ENCODE results near the gene FREM3.
A peak's percentile ranks its signal among the peaks of the same experiment; 100 is the strongest.

FREM3 gene

DNA sequence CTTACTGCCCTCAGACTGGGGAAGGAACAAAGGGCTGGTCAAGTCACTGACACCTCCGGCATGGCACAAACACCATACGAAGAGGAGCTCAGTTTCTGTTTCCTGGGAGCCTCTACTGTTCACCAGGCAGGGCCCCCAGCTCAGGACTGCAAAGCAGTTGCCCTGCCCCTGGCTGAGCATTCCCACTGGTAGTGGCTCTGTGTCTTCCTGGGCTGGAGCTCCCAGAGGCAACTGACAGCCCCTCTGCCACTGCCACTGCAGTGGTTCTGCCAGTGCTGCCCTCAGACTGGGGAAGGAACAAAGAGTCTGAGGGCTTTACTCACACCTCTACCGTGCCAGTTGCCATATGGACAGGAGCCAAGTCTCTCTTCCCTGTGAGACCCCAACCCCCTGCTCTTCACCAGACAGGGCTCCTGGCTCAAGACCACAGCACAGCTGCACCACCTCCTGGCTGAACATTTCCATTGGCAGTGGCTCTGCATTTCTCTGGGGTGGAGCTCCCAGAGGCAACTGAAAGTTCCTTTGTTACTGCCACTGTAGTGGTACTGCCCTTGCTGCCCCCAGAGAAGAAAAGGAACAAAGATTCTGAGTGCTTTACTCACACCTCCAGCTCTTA lies 119.0 kb downstream of the FREM3 start:
- in situ Hi-C loops (cut with HindIII; ENCODE audit: low sequenced_read_pairs), result no loop called here
- TF ChIP-seq, protein P1, sequence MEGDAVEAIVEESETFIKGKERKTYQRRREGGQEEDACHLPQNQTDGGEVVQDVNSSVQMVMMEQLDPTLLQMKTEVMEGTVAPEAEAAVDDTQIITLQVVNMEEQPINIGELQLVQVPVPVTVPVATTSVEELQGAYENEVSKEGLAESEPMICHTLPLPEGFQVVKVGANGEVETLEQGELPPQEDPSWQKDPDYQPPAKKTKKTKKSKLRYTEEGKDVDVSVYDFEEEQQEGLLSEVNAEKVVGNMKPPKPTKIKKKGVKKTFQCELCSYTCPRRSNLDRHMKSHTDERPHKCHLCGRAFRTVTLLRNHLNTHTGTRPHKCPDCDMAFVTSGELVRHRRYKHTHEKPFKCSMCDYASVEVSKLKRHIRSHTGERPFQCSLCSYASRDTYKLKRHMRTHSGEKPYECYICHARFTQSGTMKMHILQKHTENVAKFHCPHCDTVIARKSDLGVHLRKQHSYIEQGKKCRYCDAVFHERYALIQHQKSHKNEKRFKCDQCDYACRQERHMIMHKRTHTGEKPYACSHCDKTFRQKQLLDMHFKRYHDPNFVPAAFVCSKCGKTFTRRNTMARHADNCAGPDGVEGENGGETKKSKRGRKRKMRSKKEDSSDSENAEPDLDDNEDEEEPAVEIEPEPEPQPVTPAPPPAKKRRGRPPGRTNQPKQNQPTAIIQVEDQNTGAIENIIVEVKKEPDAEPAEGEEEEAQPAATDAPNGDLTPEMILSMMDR (IDR thresholded peaks at IDR 0.05; ENCODE audit: low read depth, low read length, missing control alignments), result no peak
- no peak for DNase-seq (ENCODE audit: low read depth)
- H3K4me3 ChIP-seq (ENCODE audit: low read depth, low read length), result no peak overlapping the region

DNA sequence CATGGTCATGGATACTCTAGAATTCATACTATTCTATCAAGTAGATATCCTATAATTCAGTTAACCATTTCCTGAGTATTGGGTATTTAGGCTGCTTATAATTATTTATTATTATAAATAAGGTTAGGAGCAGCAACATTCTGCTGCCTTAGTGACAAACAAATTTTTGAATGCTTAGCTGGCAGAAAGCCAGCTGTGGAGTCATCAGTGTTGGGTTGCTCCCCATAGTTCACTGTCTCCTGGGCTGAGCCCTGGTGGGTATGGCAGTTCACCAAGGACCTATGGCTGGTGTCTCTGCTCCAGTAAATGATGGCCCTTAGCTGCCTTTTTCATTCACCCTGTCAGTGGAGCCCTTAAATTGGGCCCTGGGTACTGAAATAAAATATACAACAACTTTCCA lies 125.1 kb downstream of the FREM3 start:
- H3K4me3 ChIP-seq (ENCODE audit: low read depth, low read length), result no peak overlapping the region
- DNase-seq (ENCODE audit: low read depth), result no peak
- in situ Hi-C loops (cut with HindIII; ENCODE audit: low sequenced_read_pairs), result no loop called here
- TF ChIP-seq, protein P1 (IDR thresholded peaks at IDR 0.05; ENCODE audit: low read depth, low read length, missing control alignments), result no peak

DNA sequence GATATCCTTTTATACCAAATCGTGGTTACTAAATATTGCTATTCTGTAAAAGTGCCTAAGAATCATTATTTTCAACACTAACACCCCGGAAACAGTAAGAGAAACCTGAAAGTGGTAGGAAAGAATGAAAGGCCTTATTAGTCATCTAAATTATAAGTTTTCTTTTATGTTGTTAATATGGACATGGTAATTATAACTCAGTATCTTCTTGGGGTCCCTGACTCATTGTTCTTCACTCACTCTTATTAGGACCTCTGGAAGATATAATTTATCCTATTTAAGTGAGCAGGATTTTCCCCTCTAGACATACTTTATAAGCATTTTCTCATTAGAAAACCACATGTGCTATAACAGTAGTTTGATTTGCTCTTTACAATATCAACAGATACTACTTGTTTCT lies 136.0 kb downstream of the FREM3 start:
- no peak overlapping the region for H3K4me3 ChIP-seq (ENCODE audit: low read depth, low read length)
- in situ Hi-C loops (cut with HindIII; ENCODE audit: low sequenced_read_pairs), result no loop called here
- DNase-seq (ENCODE audit: low read depth), result no peak
- TF ChIP-seq, protein P1 (IDR thresholded peaks at IDR 0.05; ENCODE audit: low read depth, low read length, missing control alignments), result no peak

DNA sequence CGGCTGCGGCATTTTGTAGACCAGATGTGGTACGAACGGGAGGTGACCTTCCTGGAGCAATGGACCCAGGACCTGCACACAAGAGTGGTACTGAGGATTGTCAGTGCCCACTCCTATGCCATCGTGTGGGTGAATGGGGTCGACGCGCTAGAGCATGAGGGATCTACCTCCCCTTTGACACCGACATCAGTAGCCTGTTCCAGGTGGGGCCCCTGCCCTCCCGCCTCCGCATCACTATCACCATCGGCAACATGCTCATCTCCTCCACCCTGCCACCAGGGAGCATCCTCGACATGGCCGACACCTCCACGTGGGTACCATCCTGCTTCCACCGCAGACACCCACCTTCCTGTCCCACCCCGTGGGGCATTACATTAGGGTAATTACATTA lies 140.7 kb downstream of the FREM3 start:
- TF ChIP-seq, protein P1 (IDR thresholded peaks at IDR 0.05; ENCODE audit: low read depth, low read length, missing control alignments), result no peak
- in situ Hi-C loops (cut with HindIII; ENCODE audit: low sequenced_read_pairs), result no loop called here

DNA sequence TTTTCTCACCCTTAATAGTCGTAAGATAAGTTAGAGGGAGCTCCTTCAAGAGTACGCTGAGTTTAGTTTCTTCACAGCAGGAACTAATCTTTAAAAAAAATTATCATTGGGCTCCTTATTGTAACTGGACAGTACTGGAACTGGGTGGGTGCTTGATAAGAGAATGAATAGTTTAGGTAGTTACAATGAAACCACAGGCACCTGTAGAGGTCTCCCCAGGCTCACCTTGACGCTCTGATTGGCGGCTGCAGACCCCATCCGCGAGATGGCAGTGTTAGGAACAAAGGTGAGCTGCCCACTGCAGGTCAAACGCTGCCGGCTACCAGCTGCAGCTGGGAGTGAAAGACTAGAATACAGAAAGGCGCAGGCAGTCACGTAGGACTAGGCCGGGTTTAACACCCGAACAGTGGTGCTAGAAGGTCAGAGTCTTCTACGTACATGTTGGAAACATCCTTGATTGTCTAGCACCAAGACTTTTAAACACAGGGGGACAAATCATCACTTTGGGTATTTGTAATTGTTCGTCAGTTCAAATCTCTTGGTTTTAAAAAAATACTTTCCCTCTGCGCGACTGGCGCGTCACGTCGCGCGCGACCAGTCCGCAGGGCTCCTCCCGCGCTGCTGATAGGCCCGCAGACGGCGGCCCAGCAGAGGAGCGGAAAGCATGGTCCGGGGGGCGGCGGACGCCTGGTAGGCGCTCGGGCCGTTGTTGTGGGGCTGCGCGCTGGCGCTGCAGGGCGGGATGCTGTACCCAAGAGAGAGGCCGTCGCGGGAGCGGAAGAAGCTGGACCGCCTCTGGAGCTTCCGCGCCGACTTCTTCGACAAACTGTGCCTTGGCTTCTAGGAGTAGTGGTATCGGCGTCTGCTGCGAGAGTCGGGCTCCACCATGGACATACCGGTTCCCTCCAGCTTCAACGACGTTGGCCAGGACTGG lies 141.4 kb downstream of the FREM3 start:
- TF ChIP-seq, protein P1 (IDR thresholded peaks at IDR 0.05; ENCODE audit: low read depth, low read length, missing control alignments), result peak; percentile 68
- DNase-seq (ENCODE audit: low read depth), result peak; percentile 24
- in situ Hi-C loops (cut with HindIII; ENCODE audit: low sequenced_read_pairs), result no loop called here
- peak overlapping the region; percentile 48 for H3K4me3 ChIP-seq (ENCODE audit: low read depth, low read length)

More for the DNA sequence above, 140.7 kb downstream of the FREM3 start:
- H3K4me3 ChIP-seq (ENCODE audit: low read depth, low read length), result peak overlapping the region; percentile 48
- DNase-seq (ENCODE audit: low read depth), result no peak

DNA sequence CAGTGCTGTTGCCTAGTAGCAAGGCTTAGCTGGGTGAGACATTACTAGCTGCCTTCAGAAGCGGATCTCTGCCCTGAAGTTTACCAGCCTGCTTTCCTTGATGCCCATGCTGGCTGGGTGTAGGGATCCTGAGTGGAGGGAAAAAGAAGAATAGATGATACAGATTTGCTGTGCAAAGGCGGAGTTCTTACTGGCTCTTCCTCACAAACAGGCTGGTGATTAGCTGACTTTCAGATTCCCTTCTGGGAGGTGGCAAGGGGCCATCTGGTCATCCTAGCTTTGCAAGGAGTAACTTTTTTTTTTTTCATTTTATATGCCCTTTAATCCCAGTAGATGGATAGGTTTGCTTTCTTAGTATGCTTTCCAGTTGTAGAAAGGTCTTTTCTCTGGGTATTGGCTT lies 142.2 kb downstream of the FREM3 start:
- TF ChIP-seq, protein P1 (IDR thresholded peaks at IDR 0.05; ENCODE audit: low read depth, low read length, missing control alignments), result no peak
- no peak overlapping the region for H3K4me3 ChIP-seq (ENCODE audit: low read depth, low read length)
- no peak for DNase-seq (ENCODE audit: low read depth)
- in situ Hi-C loops (cut with HindIII; ENCODE audit: low sequenced_read_pairs), result no loop called here

Data from astrocyte of the cerebellum (primary cell).